ENCODE results near the gene MCAM. TPM values are rescaled to one million over a fixed set of nuclear protein-coding genes. Genes with fewer than 3 reads are reported as not detected.

MCAM gene
- polyA plus RNA-seq, 3 donors: not detected

- Mint-ChIP-seq H3K27ac (no peak overlapping the region), H3K27me3 (ENCODE audit: low read depth in 3 of 3) (peaks cover 40 to 69% (median 64%) of the 10 kb centered on the region in 3 donors), H3K4me1 (peaks cover 16% of the 10 kb centered on the region), H3K9me3 (peaks cover 0 to 8% (median 6%) of the 10 kb centered on the region in 7 donors), H3K36me3 (peaks cover 7 to 11% of the 10 kb centered on the region in 2 donors), H3K4me3 (peak overlapping the region in 1 of 2 donors; percentile 46)
- H3K27me3 ChIP-seq (ENCODE audit: control insufficient read depth in 2 of 2, insufficient read depth in 2 of 2, low read length in 2 of 2): peaks cover 24 to 45% of the 10 kb centered on the region in 2 donors
- peaks cover 7% of the 10 kb centered on the region for H4K20me1 ChIP-seq (ENCODE audit: insufficient read depth, low read length)
- no peaks in the 10 kb centered on the region for H3K79me2 ChIP-seq (ENCODE audit: insufficient read depth, low read length)
- peaks cover 21 to 25% of the 10 kb centered on the region in 2 donors for H3K4me1 ChIP-seq (ENCODE audit: control insufficient read depth in 1 of 2, insufficient read depth in 2 of 2, low read length in 2 of 2)
- no peak for DNase-seq
- peaks cover 0 to 15% of the 10 kb centered on the region in 2 donors for H3K9me3 ChIP-seq (replicated peaks in 1 of 2; ENCODE audit: control insufficient read depth in 1 of 2, insufficient read depth in 1 of 2, low read length in 2 of 2)
- intact Hi-C loops (cut with micrococcal nuclease): no loop called here
- no peak overlapping the region for H2AFZ ChIP-seq (ENCODE audit: insufficient read depth, low read depth, low read length, poor library complexity, severe bottlenecking)
- no peak for TF ChIP-seq CTCF (IDR thresholded peaks at IDR 0.05)
- WGBS (ENCODE audit: insufficient coverage): 100% methylated on average over 3 of the region's 7 CpGs
- no peak overlapping the region for H3K9ac ChIP-seq (ENCODE audit: insufficient read depth, low read length, poor library complexity, severe bottlenecking)
- H3K27ac ChIP-seq (ENCODE audit: low read depth in 1 of 2, low read length in 2 of 2): no peak overlapping the region
- H3K4me3 ChIP-seq (replicated peaks in 1 of 3; ENCODE audit: low read depth in 2 of 3, low read length in 3 of 3): no peak overlapping the region
- no peak overlapping the region for H3K4me2 ChIP-seq (replicated peaks; ENCODE audit: extremely low read depth, low read length, poor library complexity, severe bottlenecking)
- H3K36me3 ChIP-seq (replicated peaks in 1 of 2; ENCODE audit: control insufficient read depth in 1 of 2, insufficient read depth in 2 of 2, low read length in 2 of 2): no peaks in the 10 kb centered on the region
These were observed 26.8 kb upstream of the MCAM start for GRCh38 chr11:119343726-119344125.

GRCh38 chr11:119342362-119343130 lies 25.6 kb upstream of the MCAM start:
- H2AFZ ChIP-seq (ENCODE audit: insufficient read depth, low read depth, low read length, poor library complexity, severe bottlenecking): no peak overlapping the region
- H3K36me3 ChIP-seq (replicated peaks in 1 of 2; ENCODE audit: control insufficient read depth in 1 of 2, insufficient read depth in 2 of 2, low read length in 2 of 2): no peaks in the 10 kb centered on the region
- H3K27me3 ChIP-seq (ENCODE audit: control insufficient read depth in 2 of 2, insufficient read depth in 2 of 2, low read length in 2 of 2): peaks cover 24 to 51% of the 10 kb centered on the region in 2 donors
- H3K36me3 Mint-ChIP-seq: peaks cover 8 to 11% of the 10 kb centered on the region in 2 donors
- H4K20me1 ChIP-seq (ENCODE audit: insufficient read depth, low read length): peaks cover 12% of the 10 kb centered on the region
- peaks cover 0 to 11% (median 7%) of the 10 kb centered on the region in 7 donors for H3K9me3 Mint-ChIP-seq
- H3K27me3 Mint-ChIP-seq (ENCODE audit: low read depth in 3 of 3): peaks cover 42 to 69% (median 67%) of the 10 kb centered on the region in 3 donors
- H3K79me2 ChIP-seq (ENCODE audit: insufficient read depth, low read length): no peaks in the 10 kb centered on the region
- H3K4me2 ChIP-seq (replicated peaks; ENCODE audit: extremely low read depth, low read length, poor library complexity, severe bottlenecking): no peak overlapping the region
- peaks cover 0 to 16% of the 10 kb centered on the region in 2 donors for H3K9me3 ChIP-seq (replicated peaks in 1 of 2; ENCODE audit: control insufficient read depth in 1 of 2, insufficient read depth in 1 of 2, low read length in 2 of 2)
- H3K4me1 Mint-ChIP-seq: peaks cover 20% of the 10 kb centered on the region
- peak overlapping the region in 1 of 2 donors; percentile 63 for H3K4me3 Mint-ChIP-seq
- no peak overlapping the region for H3K27ac ChIP-seq (ENCODE audit: low read depth in 1 of 2, low read length in 2 of 2)
- no peak for DNase-seq
- TF ChIP-seq CTCF (IDR thresholded peaks at IDR 0.05): no peak
- peak overlapping the region in 1 of 7 donors; percentile 4 for H3K27ac Mint-ChIP-seq
- H3K4me3 ChIP-seq (replicated peaks in 1 of 3; ENCODE audit: low read depth in 2 of 3, low read length in 3 of 3): no peak overlapping the region
- 90% methylated on average over 7 of the region's 10 CpGs for WGBS (ENCODE audit: insufficient coverage)
- peaks cover 21 to 29% of the 10 kb centered on the region in 2 donors for H3K4me1 ChIP-seq (ENCODE audit: control insufficient read depth in 1 of 2, insufficient read depth in 2 of 2, low read length in 2 of 2)
- intact Hi-C loops (cut with micrococcal nuclease): no loop called here
- no peak overlapping the region for H3K9ac ChIP-seq (ENCODE audit: insufficient read depth, low read length, poor library complexity, severe bottlenecking)

Data from CD14-positive monocyte (primary cell).